LNCaP clone FGC (cell line): ENCODE measurements around the gene CNKSR1.
"Not testable (repeated sequence)": the region's sequence is repeated elsewhere in the genome, so short reads cannot be mapped to it uniquely, and the experiment has no call there.

Experiments
- DNase-seq: peaks from one replicate; pipeline ENCODE4 v3.0.0-alpha.2; 2011; ENCODE audit warnings: low read depth
- H3K4me3 ChIP-seq: 2 replicates; pipeline ENCODE4 v1.5.1; 2011; ENCODE audit warnings: mild to moderate bottlenecking, low read depth, low read length, control low read depth
- TF ChIP-seq, protein P1 (sequence below): IDR thresholded peaks from 2 replicates; pipeline ENCODE4 v1.5.1; 2012; ENCODE audit warnings: mild to moderate bottlenecking; ENCODE audit not compliant: control insufficient read depth, insufficient read depth; ENCODE audit errors: extremely low read depth

The CNKSR1 gene

GRCh38 chr1:26224606-26225005 lies 47.3 kb downstream of the CNKSR1 start:
- H3K4me3 ChIP-seq, result no peak overlapping the region
- DNase-seq, result no peak
- TF ChIP-seq, protein P1, sequence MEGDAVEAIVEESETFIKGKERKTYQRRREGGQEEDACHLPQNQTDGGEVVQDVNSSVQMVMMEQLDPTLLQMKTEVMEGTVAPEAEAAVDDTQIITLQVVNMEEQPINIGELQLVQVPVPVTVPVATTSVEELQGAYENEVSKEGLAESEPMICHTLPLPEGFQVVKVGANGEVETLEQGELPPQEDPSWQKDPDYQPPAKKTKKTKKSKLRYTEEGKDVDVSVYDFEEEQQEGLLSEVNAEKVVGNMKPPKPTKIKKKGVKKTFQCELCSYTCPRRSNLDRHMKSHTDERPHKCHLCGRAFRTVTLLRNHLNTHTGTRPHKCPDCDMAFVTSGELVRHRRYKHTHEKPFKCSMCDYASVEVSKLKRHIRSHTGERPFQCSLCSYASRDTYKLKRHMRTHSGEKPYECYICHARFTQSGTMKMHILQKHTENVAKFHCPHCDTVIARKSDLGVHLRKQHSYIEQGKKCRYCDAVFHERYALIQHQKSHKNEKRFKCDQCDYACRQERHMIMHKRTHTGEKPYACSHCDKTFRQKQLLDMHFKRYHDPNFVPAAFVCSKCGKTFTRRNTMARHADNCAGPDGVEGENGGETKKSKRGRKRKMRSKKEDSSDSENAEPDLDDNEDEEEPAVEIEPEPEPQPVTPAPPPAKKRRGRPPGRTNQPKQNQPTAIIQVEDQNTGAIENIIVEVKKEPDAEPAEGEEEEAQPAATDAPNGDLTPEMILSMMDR, result no peak

DNA sequence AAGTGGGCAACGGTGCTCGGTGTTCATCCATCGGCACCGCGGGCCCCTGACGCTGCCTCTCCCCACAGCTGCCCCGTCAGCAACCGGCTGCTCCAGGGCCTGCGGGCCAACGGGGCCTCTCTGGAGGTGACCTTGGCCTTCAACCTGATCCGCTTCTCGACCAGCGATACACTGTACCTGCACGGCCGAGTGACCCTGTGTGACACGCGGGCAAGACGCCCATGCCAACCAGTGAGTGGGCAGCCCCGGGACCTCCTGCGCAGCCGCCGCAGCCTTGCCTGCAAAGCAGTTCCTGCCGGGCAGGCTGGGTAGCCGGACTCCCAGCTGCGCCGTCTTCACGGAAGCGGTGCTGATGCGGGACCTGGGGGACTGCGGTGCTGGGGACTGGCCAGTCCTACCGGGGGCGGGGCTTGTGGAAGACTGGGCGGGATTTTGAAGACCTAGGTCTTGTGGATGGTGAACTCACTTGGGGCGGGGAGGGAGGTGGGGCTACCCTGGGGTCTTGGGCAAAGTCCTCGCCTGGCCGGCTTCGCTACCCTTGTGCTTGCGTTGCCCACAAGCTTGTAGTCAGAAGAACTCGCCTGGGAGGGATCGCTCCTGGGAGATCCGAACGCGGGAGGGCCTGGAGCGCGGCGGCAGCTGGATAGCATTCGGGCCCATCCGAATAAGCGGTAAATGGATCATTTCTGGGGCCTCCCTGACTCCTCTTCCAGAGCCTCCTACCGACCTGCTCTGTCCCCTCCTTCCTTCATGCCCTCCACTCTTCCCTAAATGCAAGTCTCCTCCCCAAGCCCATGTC lies 47.9 kb downstream of the CNKSR1 start:
- no peak overlapping the region for H3K4me3 ChIP-seq
- TF ChIP-seq, protein P1, result no peak

GRCh38 chr1:26230682-26231081 lies 53.4 kb downstream of the CNKSR1 start:
- H3K4me3 ChIP-seq, DNase-seq: not testable (repeated sequence)

More for the DNA sequence above, 47.9 kb downstream of the CNKSR1 start:
- no peak for DNase-seq

DNA sequence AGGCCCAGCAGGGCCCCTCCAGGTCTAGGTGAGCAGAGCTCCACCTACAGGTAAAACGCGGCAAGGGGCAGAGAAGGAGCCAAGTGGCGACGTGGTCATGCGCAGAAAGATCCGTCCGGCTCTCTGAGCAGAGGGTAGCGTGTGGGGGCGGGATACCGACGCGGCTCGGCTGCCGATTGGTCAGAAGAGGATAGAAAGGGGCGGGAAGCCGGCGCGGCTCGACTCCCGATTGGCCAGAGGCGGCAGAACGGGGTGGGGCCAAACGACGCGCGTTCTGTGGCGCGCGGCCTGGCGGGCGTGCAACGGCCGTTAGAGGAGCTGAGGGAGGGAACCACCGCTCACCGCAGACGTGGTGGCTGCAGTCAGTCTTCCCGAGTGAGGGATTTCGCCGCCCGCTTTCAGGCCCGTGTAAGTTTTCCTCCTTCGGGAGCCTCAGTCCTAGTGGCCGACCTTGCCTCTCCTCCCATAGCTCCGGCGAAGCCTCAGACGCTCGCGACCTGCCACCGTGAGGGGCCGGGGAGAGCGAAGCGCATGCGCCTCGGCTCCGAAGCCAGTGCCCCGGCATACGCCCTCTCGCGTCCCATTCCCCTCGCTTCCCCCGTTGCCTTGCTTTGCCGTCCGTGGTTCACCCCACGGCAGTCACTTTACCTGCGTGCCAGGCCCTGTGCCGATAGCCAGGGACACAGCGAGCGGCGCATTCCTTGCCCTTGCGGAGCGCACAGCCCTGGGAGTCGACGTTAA lies 56.8 kb downstream of the CNKSR1 start, which contains the start of gene CEP85:
Gene CEP85, plus strand, starts transcription at position 298 of the 741 bp plus-strand sequence. CDS start 5,584 bp downstream, outside the sequence.
- H3K4me3 ChIP-seq, result peak within 1 kb of the TSS; percentile 82
- TF ChIP-seq, protein P1, result peak; percentile 71
- peak; percentile 80 for DNase-seq

GRCh38 chr1:26234644-26235370 lies 57.5 kb downstream of the CNKSR1 start:
- no peak for DNase-seq
- H3K4me3 ChIP-seq, result peak overlapping the region; percentile 82
- TF ChIP-seq, protein P1, result no peak

DNA sequence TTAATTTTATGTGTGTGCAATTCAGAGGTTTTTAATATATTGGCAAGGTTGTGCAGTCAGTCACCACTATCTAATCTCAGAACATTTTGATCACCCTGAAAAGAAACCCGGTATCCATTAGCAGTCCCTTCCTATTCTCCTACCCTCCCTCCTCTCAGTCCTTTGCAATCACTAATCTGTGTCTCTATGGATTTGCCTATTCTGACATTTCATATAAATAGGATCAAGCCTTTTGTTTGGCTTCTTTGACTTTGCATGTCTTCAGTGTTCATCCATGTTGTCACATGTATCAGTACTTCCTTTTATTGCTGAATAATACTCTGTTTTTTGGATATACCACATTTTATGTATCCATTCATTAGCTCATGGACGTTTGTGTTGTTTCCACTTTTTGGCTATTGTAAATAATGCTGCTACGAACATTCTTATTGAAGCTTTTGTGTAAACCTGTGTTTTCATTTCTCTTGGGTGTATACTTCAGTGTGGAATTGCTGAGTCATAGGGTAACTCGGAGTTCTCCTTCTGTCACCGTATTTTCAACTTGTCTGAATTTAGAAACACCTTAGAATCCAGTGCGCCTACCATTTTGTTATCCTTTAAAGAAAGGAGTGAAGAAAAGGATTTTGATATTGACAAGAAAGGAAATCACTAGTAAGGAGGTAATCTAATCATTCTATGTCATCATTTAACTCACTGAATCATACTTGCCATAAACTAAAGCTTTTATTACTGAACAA lies 60.1 kb downstream of the CNKSR1 start:
- no peak for DNase-seq
- TF ChIP-seq, protein P1, result no peak
- no peak overlapping the region for H3K4me3 ChIP-seq
